ENCODE data around the gene TOR4A. TPM values are rescaled to one million over a fixed set of nuclear protein-coding genes. Genes with fewer than 3 reads are reported as not detected.

Gene TOR4A
- total and polyA plus RNA-seq, 2 experiments from 2014 or later = 2.0 to 19.0 TPM

- Mint-ChIP-seq H3K27ac (no peak overlapping the region), H3K36me3 (ENCODE audit: low read depth) (no peaks in the 10 kb centered on the region), H3K4me3 (no peak overlapping the region; the same call in 2 of the 3 replicates), H3K4me1 (peaks cover 2% of the 10 kb centered on the region; the same call in 2 of the 3 replicates), H3K9me3 (0 out of 3 replicates have a peak, but pooled peaks cover 2% of the 10 kb centered on the region), H3K27me3 (ENCODE audit: insufficient read depth, low read depth, poor library complexity) (peaks cover 5% of the 10 kb centered on the region)
- H4K20me1 ChIP-seq (replicated peaks; ENCODE audit: insufficient read depth) = no peaks in the 10 kb centered on the region
- no peaks in the 10 kb centered on the region for H3K79me2 ChIP-seq (replicated peaks; ENCODE audit: insufficient read depth)
- no peak overlapping the region for H2AFZ ChIP-seq
- no peaks in the 10 kb centered on the region for H3F3A ChIP-seq (replicated peaks; ENCODE audit: low read depth)
- peak overlapping the region; percentile 81; the same call in 1 of the 2 replicates for H3K4me2 ChIP-seq
- H3K4me1 ChIP-seq (ENCODE audit: insufficient read depth) = peaks cover 21% of the 10 kb centered on the region; the same call in 1 of the 2 replicates
- ATAC-seq (no peak), DNase-seq (ENCODE audit: low spot score) (no peak)
- H3K27ac ChIP-seq (ENCODE audit: low read depth) = no peak overlapping the region
- H3K36me3 ChIP-seq (ENCODE audit: insufficient read depth) = no peaks in the 10 kb centered on the region
- TF ChIP-seq ZNF462 (CRISPR knock-in tag; IDR thresholded peaks at IDR 0.05) (no peak), CREB1 (CRISPR knock-in tag; IDR thresholded peaks at IDR 0.05; ENCODE audit: low read depth) (no peak)
- H3K4me3 ChIP-seq = peak overlapping the region; percentile 52; the same call in 1 of the 2 replicates
- H3K27me3 ChIP-seq (ENCODE audit: insufficient read depth) = no peaks in the 10 kb centered on the region
- no peaks in the 10 kb centered on the region for H3K9me2 ChIP-seq (ENCODE audit: insufficient read depth)
Observed at GRCh38 chr9:137317021-137317717, 39.6 kb downstream of the TOR4A start.

GRCh38 chr9:137317718-137318511 is 40.4 kb downstream of the TOR4A start:
- H3K27me3 Mint-ChIP-seq (ENCODE audit: insufficient read depth, low read depth, poor library complexity) = peaks cover 5% of the 10 kb centered on the region
- H3K27me3 ChIP-seq (ENCODE audit: insufficient read depth) = no peaks in the 10 kb centered on the region
- H3K36me3 ChIP-seq (ENCODE audit: insufficient read depth) = no peaks in the 10 kb centered on the region
- no peak for TF ChIP-seq NANOG (IDR thresholded peaks at IDR 0.05; ENCODE audit: borderline replicate concordance)
- no peak for TF ChIP-seq ZNF331 (CRISPR knock-in tag; IDR thresholded peaks at IDR 0.05; ENCODE audit: low read depth)
- no peak for TF ChIP-seq POLR2AphosphoS5 (IDR thresholded peaks at IDR 0.05; ENCODE audit: low read depth)

More at GRCh38 chr9:137317718-137318511, 40.4 kb downstream of the TOR4A start:
- Histone ChIP-seq H3K4me1 (ENCODE audit: insufficient read depth) (peaks cover 21% of the 10 kb centered on the region; the same call in 1 of the 2 replicates), H3K79me2 (replicated peaks; ENCODE audit: insufficient read depth) (no peaks in the 10 kb centered on the region), H3K4me3 (no peak overlapping the region), H3K9me2 (ENCODE audit: insufficient read depth) (no peaks in the 10 kb centered on the region), H3K27ac (ENCODE audit: low read depth) (no peak overlapping the region), H4K20me1 (replicated peaks; ENCODE audit: insufficient read depth) (no peaks in the 10 kb centered on the region), H3K4me2 (no peak overlapping the region), H2AFZ (no peak overlapping the region), H3F3A (replicated peaks; ENCODE audit: low read depth) (no peaks in the 10 kb centered on the region)
- no peak for DNase-seq (ENCODE audit: low spot score)
- no peaks in the 10 kb centered on the region for H3K36me3 Mint-ChIP-seq (ENCODE audit: low read depth)
- no peak overlapping the region for H3K4me3 Mint-ChIP-seq
- 0 out of 3 replicates have a peak, but pooled peaks cover 3% of the 10 kb centered on the region for H3K9me3 Mint-ChIP-seq
- peaks cover 2% of the 10 kb centered on the region; the same call in 2 of the 3 replicates for H3K4me1 Mint-ChIP-seq
- no peak overlapping the region for H3K27ac Mint-ChIP-seq
- ATAC-seq = no peak

All from GM23338 (cell line).